ENCODE measurements around the gene HSF5. TPM values are rescaled to one million over a fixed set of nuclear protein-coding genes. Genes with fewer than 3 reads are reported as not detected.

HSF5 gene
- total RNA-seq, 1 experiment from 2014 or later, result not detected

DNA sequence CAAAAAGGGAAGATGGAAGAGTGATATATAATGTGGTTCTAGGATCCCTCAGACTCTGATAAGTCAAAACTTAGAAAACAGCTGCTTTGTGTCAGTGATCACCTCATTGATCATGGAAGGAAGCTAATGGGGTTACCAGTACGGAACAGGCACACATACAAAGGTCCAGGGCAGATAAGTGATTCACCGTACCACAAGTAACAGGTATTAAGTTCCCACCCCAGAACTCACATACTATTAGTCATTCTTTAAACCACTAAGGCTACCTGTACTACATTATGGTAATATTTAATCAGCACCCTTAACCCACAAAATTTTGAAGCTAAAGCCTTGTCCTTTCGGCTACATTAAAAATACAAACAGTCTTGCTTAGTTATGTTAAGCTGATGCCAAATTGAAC, 88.2 kb downstream of the HSF5 start:
- Histone ChIP-seq H2BK20ac (ENCODE audit: low read depth, low read length, poor library complexity, severe bottlenecking) (no peak overlapping the region), H3K79me1 (ENCODE audit: insufficient read depth, low read depth, low read length, poor library complexity, severe bottlenecking) (no peaks in the 10 kb centered on the region), H4K91ac (ENCODE audit: insufficient read length, low read depth, low read length) (no peak overlapping the region), H2BK5ac (ENCODE audit: insufficient read length, low read length) (no peak overlapping the region), H3K9ac (ENCODE audit: extremely low read depth, insufficient read length, low read length) (no peak overlapping the region), H3K4ac (ENCODE audit: low read depth, low read length) (no peak overlapping the region), H4K8ac (replicated peaks; ENCODE audit: insufficient read length, low read depth, low read length) (no peak overlapping the region), H2AFZ (ENCODE audit: low read length) (no peak overlapping the region), H2BK15ac (ENCODE audit: low read depth, low read length) (no peak overlapping the region), H3K27ac (ENCODE audit: insufficient read length, low read depth, low read length) (no peak overlapping the region), H3K79me2 (ENCODE audit: insufficient read depth, low read length) (no peaks in the 10 kb centered on the region), H3K18ac (ENCODE audit: insufficient read length, low read depth, low read length) (no peak overlapping the region), H3K23ac (ENCODE audit: insufficient read length, low read depth, low read length) (no peak overlapping the region), H3K27me3 (ENCODE audit: insufficient read depth, low read length) (peaks cover 43% of the 10 kb centered on the region), H2BK12ac (ENCODE audit: insufficient read length, low read depth, low read length) (no peak overlapping the region), H4K5ac (ENCODE audit: insufficient read length, low read depth, low read length) (no peak overlapping the region), H3K14ac (ENCODE audit: insufficient read depth, low read length) (no peak overlapping the region), H3K9me3 (ENCODE audit: control insufficient read depth, low read depth, low read length) (no peaks in the 10 kb centered on the region), H3K56ac (ENCODE audit: insufficient read length, low read depth, low read length) (no peak overlapping the region), H2AK5ac (ENCODE audit: insufficient read length, low read length) (no peak overlapping the region), H3K4me1 (ENCODE audit: insufficient read depth, low read length) (peaks cover 9% of the 10 kb centered on the region; the same call in 1 of the 2 replicates), H3K4me2 (ENCODE audit: insufficient read depth, insufficient read length, low read length) (no peak overlapping the region), H3T11ph (ENCODE audit: low read length) (no peak overlapping the region), H2BK120ac (ENCODE audit: low read depth, low read length, poor library complexity, severe bottlenecking) (no peak overlapping the region), H3K23me2 (ENCODE audit: insufficient read length, low read depth, low read length, poor library complexity, severe bottlenecking) (no peaks in the 10 kb centered on the region), H4K20me1 (ENCODE audit: control insufficient read depth, insufficient read depth, insufficient read length) (no peaks in the 10 kb centered on the region)
- no peak overlapping the region for H3K4me3 Mint-ChIP-seq
- no CpG with 5 or more reads among the region's 3 CpGs for WGBS (ENCODE audit: extremely low coverage, insufficient read length, low lambda C conversion rate)
- H3K36me3 Mint-ChIP-seq (ENCODE audit: insufficient read depth in 1 of 3, low read depth in 3 of 3), result no peaks in the 10 kb centered on the region
- no peak overlapping the region for H3K27ac Mint-ChIP-seq
- no peaks in the 10 kb centered on the region for H3K9me3 Mint-ChIP-seq
- peaks cover 39 to 40% of the 10 kb centered on the region in 2 experiments for H3K4me1 Mint-ChIP-seq
- H3K27me3 Mint-ChIP-seq (ENCODE audit: low read depth), result peaks cover 98% of the 10 kb centered on the region
- DNase-seq, result no peak
- TF ChIP-seq CTCF (conservative IDR thresholded peaks at IDR 0.05), result no peak

Measured in H9 (cell line).